ENCODE data around the gene TOLLIP.
"Not testable (repeated sequence)": the region's sequence is repeated elsewhere in the genome, so short reads cannot be mapped to it uniquely, and the experiment has no call there.

TOLLIP gene

DNA sequence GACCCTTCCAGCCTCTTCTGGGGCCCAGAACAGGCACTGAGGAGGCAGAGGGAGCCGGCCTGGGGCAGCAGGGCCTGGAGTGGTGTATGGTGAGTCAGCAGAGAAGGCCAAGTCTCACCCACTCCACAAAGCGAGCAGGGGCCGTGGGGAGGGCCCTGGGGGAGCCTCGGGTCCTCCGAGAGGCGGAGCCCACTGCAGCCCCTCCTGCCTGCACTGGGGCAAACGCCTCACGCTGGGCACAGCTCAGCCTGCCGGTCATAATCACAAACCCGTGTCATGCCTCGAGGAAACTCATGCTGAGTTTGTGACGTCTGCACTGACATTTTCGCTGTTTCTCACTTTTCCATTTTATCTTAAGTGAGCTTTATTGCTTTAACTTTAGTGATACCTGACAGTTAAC lies 38.4 kb downstream of the TOLLIP start:
- no peak for TF ChIP-seq PAX5 (IDR thresholded peaks at IDR 0.05; ENCODE audit: insufficient read depth, low read length, severe bottlenecking)
- TF ChIP-seq POLR2A (IDR thresholded peaks at IDR 0.05; ENCODE audit: low read depth, low read length) = no peak
- TF ChIP-seq SPI1 (IDR thresholded peaks at IDR 0.05; ENCODE audit: low read depth, low read length) = no peak
- TF ChIP-seq POU2F2 (IDR thresholded peaks at IDR 0.05; ENCODE audit: low read depth, low read length) = no peak
- no peak for TF ChIP-seq TAF1 (IDR thresholded peaks at IDR 0.05; ENCODE audit: low read depth, low read length)
- TF ChIP-seq POLR2AphosphoS5 (IDR thresholded peaks at IDR 0.05; ENCODE audit: low read depth, low read length) = no peak
- DNase-seq (ENCODE audit: insufficient read length, low spot score) = no peak

DNA sequence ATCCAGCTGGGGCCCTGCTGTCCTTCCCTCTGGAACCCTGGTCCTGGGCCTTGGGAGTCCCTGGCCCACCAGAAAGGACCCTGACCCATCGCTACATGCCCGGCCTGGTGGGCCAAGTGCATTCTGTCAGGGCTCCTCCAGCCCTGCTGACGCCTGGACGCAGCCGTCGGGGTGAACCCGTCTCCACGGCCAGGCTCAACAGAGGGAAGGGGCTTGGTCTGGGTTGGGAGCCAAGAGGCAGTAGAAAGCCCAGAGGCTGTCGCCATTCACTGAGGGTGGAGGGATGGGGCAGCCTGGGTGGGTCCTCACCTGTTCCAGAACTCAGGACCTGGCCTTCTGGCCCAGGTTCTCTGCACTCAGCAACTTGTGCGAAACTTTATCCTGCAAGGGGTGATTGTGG lies 39.0 kb downstream of the TOLLIP start:
- FAIRE-seq (no peak), DNase-seq (ENCODE audit: insufficient read length, low spot score) (no peak)
- TF ChIP-seq TAF1 (IDR thresholded peaks at IDR 0.05; ENCODE audit: low read depth, low read length) (no peak), SPI1 (IDR thresholded peaks at IDR 0.05; ENCODE audit: low read depth, low read length) (no peak)

More for the DNA sequence above, 38.4 kb downstream of the TOLLIP start:
- no peak for FAIRE-seq

DNA sequence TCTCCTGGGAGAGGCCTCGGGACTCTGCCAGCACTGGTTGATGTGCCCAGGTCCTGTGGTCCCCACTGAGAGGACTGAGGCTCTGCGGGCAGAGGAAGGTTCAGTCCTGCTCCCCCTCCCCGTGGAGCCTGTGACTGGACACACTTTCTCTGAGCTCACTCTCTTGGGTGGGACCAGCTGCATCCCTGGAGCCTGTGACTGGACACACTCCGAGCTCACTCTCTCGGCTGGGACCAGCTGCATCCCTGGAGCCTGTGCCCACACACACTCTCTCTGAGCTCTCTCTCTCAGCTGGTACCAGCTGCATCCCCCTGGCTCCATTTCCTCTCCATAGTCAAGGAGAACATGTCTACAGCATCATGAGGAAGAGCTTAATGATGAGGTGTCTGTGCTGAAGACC lies 39.5 kb downstream of the TOLLIP start:
- FAIRE-seq (no peak), DNase-seq (ENCODE audit: insufficient read length, low spot score) (no peak)
- TF ChIP-seq TAF1 (IDR thresholded peaks at IDR 0.05; ENCODE audit: low read depth, low read length) (no peak), POLR2A (IDR thresholded peaks at IDR 0.05; ENCODE audit: low read depth, low read length) (no peak), PAX5 (IDR thresholded peaks at IDR 0.05; ENCODE audit: insufficient read depth, low read length, severe bottlenecking) (no peak), POLR2AphosphoS5 (IDR thresholded peaks at IDR 0.05; ENCODE audit: low read depth, low read length) (no peak), SPI1 (IDR thresholded peaks at IDR 0.05; ENCODE audit: low read depth, low read length) (no peak), POU2F2 (IDR thresholded peaks at IDR 0.05; ENCODE audit: low read depth, low read length) (no peak)

DNA sequence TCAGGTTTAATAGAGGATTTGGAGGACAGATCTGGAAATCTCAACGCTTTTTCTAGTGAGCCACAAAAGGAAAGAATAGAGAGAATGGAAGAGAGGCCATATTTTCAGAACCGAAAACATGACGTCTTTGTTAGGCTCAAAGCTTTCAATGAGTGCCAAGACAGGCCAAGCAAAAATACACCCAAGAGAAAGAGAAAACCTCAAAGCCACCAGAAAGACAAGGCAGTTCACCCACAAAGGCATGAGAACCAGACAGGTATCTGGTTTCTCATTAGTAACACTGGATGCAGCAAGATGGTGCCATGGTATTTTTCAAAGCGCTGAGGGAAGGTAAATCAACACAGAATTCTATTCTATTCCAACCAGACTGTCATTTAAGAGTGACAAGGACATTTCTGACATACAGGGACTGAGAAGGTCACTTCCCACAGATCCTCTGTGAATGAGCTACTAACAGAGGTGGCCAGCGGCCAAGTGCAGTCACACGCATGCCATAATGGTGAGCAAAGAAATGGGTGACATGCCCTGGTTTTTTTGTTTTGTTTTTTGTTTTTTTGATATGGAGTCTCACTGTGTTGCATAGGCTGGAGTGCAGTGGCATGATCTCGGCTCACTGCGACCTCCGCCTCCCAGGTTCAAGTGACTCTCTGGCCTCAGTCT lies 41.9 kb downstream of the TOLLIP start:
- FAIRE-seq (no peak), DNase-seq (ENCODE audit: insufficient read length, low spot score) (no peak)
- TF ChIP-seq PAX5 (IDR thresholded peaks at IDR 0.05; ENCODE audit: insufficient read depth, low read length, severe bottlenecking) (no peak), TAF1 (IDR thresholded peaks at IDR 0.05; ENCODE audit: low read depth, low read length) (no peak), SPI1 (IDR thresholded peaks at IDR 0.05; ENCODE audit: low read depth, low read length) (no peak), POLR2A (IDR thresholded peaks at IDR 0.05; ENCODE audit: low read depth, low read length) (no peak), POU2F2 (IDR thresholded peaks at IDR 0.05; ENCODE audit: low read depth, low read length) (no peak)

DNA sequence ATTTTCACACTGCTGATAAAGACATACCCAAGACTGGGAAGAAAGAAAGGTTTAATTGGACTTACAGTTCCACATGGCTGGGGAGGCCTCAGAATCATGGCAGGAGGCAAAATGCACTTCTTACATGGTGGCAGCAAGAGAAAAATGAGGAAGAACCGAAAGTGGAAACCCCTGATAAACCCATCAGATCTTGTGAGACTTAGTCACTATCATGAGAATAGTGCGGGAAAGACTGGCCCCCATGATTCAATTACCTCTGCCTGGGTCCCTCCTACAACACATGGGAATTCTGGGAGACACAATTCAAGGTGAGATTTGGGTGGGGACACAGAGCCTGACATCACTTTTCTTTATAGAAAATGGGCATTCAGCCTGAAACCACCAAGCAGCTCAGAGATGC lies 42.5 kb downstream of the TOLLIP start:
- FAIRE-seq; DNase-seq (ENCODE audit: insufficient read length, low spot score): not testable (repeated sequence)

DNA sequence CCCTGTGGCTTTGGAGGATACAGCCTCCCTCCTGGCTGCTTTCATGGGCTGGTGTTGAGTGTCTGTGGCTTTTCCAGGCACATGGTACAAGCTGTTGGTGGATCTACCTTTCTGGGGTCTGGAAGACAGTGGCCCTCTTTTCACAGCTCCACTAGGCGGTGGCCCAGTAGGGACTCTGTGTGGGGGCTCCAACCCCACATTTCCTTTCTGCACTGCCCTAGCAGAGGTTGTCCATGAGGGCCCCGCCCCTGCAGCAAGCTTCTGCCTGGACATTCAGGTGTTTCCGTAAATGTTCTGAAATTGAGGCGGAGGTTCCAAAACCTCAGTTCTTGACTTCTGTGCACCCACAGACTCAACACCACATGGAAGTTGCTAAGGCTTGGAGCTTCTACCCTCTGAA lies 44.0 kb downstream of the TOLLIP start:
- not testable (repeated sequence) for FAIRE-seq; DNase-seq (ENCODE audit: insufficient read length, low spot score)

DNA sequence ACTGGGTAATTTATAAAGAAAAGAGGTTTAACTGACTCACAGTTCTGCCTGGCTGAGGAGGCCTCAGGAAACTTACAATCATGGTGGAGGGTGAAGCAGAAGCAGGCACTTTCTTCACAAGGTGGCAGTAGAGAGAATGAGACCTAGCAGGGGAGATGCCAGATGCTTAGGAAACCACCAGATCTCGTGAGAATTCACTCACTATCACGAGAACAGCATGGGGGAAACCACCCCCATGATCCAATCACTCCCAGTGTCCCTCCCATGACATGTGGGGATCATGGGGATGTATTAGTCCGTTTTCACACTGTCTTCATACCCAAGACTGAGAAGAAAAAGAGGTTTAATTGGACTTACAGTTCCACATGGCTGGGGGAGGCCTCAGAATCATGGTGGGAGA lies 45.0 kb downstream of the TOLLIP start:
- FAIRE-seq; DNase-seq (ENCODE audit: insufficient read length, low spot score): not testable (repeated sequence)

DNA sequence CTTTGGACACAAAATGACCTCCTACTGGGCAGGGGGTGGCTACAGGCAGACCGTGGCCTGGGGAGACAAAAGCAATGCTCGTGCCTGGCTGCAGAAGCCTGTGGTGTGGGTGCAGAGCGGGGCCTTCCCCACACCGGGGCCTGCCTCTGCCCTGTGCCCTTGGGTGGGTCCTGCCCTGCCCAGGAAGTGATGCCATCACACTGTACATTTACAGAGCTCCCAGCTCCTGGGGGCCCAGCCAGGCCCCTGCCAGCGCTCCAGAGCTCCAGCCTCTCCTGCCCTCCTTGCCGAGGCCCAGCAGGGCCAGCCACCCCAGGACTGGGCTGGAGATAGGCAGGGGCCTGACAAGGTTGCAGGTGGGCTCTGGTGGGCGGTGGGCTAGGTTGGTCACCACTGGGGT lies 46.4 kb downstream of the TOLLIP start:
- no peak for DNase-seq (ENCODE audit: insufficient read length, low spot score)
- no peak for FAIRE-seq
- no peak for TF ChIP-seq PAX5 (IDR thresholded peaks at IDR 0.05; ENCODE audit: insufficient read depth, low read length, severe bottlenecking)
- no peak for TF ChIP-seq SPI1 (IDR thresholded peaks at IDR 0.05; ENCODE audit: low read depth, low read length)
- no peak for TF ChIP-seq POU2F2 (IDR thresholded peaks at IDR 0.05; ENCODE audit: low read depth, low read length)
- no peak for TF ChIP-seq POLR2A (IDR thresholded peaks at IDR 0.05; ENCODE audit: low read depth, low read length)
- no peak for TF ChIP-seq TAF1 (IDR thresholded peaks at IDR 0.05; ENCODE audit: low read depth, low read length)
- no peak for TF ChIP-seq POLR2AphosphoS5 (IDR thresholded peaks at IDR 0.05; ENCODE audit: low read depth, low read length)

DNA sequence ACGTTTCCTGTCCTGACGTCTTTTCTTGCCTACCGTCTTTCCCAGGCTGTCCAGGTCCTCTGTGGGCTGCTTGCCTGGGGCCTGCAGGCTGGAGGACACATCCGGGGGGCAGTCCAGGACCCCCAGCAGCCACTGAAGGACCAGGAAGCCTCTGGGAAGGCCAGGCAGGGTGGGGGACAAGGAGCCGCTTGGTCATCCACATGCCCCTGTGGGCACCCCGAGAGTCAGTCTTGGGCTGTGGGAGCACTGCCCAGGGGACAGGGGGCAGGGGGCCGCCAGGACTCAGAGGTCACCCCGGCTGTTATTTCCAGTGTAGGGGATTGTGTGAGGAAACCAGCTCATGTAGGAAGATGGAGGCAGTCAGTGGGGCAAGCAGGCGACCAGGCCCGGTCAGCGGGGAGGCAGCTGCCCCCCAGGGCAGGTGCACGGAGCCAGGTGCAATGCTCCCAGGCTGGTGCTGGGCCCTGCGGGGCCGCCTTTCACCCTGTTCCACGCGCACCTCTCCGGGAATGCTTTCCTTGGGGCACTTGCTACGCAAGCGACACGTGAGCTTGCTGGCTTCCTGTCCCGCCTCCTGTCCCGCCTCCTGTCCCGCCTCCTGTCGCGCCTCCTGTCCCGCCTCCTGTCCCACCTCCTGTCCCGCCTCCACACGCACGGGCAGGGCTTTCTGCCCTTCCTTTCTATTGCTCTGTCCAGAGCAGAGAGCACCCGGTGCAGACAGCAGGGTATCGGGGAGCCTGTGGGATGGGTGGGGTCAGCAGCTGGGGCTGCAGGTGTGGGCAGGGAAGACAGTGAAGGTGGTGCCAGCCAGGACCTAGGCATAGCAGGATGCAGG lies 47.0 kb downstream of the TOLLIP start:
- TF ChIP-seq POLR2A (IDR thresholded peaks at IDR 0.05; ENCODE audit: low read depth, low read length) (peak; percentile 71; the same call in 1 of the 2 replicates), PAX5 (IDR thresholded peaks at IDR 0.05; ENCODE audit: insufficient read depth, low read length, severe bottlenecking) (no peak), POLR2AphosphoS5 (IDR thresholded peaks at IDR 0.05; ENCODE audit: low read depth, low read length) (peak; percentile 75)
- DNase-seq (ENCODE audit: insufficient read length, low spot score) (peak; percentile 90), FAIRE-seq (peak; percentile 98)

DNA sequence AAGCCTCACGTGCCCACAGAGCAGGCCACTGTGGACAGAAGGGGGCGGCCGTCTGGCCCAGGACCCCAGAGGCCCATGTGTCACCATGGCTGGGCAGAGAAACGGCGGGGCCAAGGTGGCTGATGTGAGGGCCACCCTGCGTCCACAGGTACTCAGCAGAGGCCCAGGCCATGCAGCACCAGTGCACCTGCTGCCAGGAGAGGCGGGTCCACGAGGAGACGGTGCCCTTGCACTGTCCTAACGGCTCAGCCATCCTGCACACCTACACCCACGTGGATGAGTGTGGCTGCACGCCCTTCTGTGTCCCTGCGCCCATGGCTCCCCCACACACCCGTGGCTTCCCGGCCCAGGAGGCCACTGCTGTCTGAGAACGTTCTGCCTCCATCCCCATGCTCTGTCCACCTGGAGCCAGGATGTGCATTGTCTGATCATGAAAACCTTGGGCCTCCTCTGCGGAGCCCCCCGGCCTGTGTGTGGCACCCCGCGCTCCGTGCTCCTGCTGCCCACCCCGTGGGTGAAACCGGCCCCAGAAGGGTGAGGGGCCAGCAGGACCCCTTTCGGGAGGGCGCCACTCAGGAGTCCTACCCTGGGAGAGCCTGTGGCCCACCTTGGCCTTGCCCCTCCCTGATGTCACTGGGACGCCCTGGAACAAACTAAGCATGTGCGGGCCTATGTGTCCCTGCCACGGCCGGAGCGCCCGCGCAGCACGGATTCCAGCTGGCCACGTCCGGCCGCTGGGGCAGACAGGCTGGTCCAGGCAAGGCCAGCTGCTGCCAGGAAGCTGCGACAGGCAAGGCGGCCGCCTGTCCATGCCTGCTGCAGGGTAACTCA lies 48.0 kb downstream of the TOLLIP start:
- DNase-seq (ENCODE audit: insufficient read length, low spot score) = no peak
- no peak for TF ChIP-seq PAX5 (IDR thresholded peaks at IDR 0.05; ENCODE audit: insufficient read depth, low read length, severe bottlenecking)
- no peak for TF ChIP-seq POU2F2 (IDR thresholded peaks at IDR 0.05; ENCODE audit: low read depth, low read length)
- TF ChIP-seq POLR2AphosphoS5 (IDR thresholded peaks at IDR 0.05; ENCODE audit: low read depth, low read length) = no peak
- TF ChIP-seq TAF1 (IDR thresholded peaks at IDR 0.05; ENCODE audit: low read depth, low read length) = no peak
- TF ChIP-seq SPI1 (IDR thresholded peaks at IDR 0.05; ENCODE audit: low read depth, low read length) = no peak
- FAIRE-seq = no peak

Measured in GM12891 (cell line).